Mesendoderm (in vitro differentiated cells): ENCODE data around the gene TRIP10.

Source experiments
- DNase-seq: peaks from one replicate; pipeline ENCODE4 v3.0.0; 2013
- H2AK5ac ChIP-seq: 2 replicates; pipeline ENCODE4 v1.6.1; 2013; ENCODE audit warnings: low read length, inconsistent platforms
- H2BK120ac ChIP-seq: 2 replicates; pipeline ENCODE4 v1.6.1; 2013; ENCODE audit warnings: low read depth, mild to moderate bottlenecking, low read length, moderate library complexity, mixed read lengths
- H2BK15ac ChIP-seq: replicated peaks from 2 replicates; pipeline ENCODE4 v1.6.1; 2013; ENCODE audit warnings: low read depth, mild to moderate bottlenecking, moderate library complexity
- H2BK5ac ChIP-seq: 2 replicates; pipeline ENCODE4 v1.6.1; 2013; ENCODE audit warnings: low read length, inconsistent platforms
- H3K18ac ChIP-seq: 2 replicates; pipeline ENCODE4 v1.6.1; 2013; ENCODE audit warnings: mild to moderate bottlenecking, low read length, mixed read lengths
- H3K23ac ChIP-seq: one replicate; pipeline ENCODE4 v1.6.1; 2013; ENCODE audit warnings: low read length
- H3K27ac ChIP-seq: 2 replicates; pipeline ENCODE4 v1.5.1; 2013; ENCODE audit warnings: low read depth, mild to moderate bottlenecking, inconsistent platforms, low read length, moderate library complexity
- H3K27me3 ChIP-seq: 2 replicates; pipeline ENCODE4 v1.6.1; 2013; ENCODE audit warnings: low read length, control low read depth, mild to moderate bottlenecking, inconsistent platforms; ENCODE audit not compliant: insufficient read depth, poor library complexity
- H3K36me3 ChIP-seq: 2 replicates; pipeline ENCODE4 v1.6.1; 2013; ENCODE audit warnings: low read length, inconsistent platforms; ENCODE audit not compliant: control insufficient read depth, insufficient read depth
- H3K4ac ChIP-seq: one replicate; pipeline ENCODE4 v1.6.1; 2013; ENCODE audit warnings: low read depth, mild to moderate bottlenecking, low read length, moderate library complexity
- H3K4me1 ChIP-seq: 2 replicates; pipeline ENCODE4 v1.6.1; 2013; ENCODE audit warnings: low read depth, low read length, inconsistent platforms; ENCODE audit not compliant: control insufficient read depth
- H3K4me2 ChIP-seq: 2 replicates; pipeline ENCODE4 v1.6.1; 2013; ENCODE audit warnings: low read length
- H3K4me3 ChIP-seq: 2 replicates; pipeline ENCODE4 v1.5.1; 2013; ENCODE audit warnings: mild to moderate bottlenecking, low read length
- H3K56ac ChIP-seq: one replicate; pipeline ENCODE4 v1.6.1; 2013; ENCODE audit warnings: low read length
- H3K79me1 ChIP-seq: 2 replicates; pipeline ENCODE4 v1.6.1; 2013; ENCODE audit warnings: low read length, inconsistent platforms
- H3K79me2 ChIP-seq: 2 replicates; pipeline ENCODE4 v1.6.1; 2013; ENCODE audit warnings: mild to moderate bottlenecking, low read length; ENCODE audit not compliant: control insufficient read depth, insufficient read depth
- H3K9ac ChIP-seq: 2 replicates; pipeline ENCODE4 v1.6.1; 2013; ENCODE audit warnings: low read length, inconsistent platforms
- H4K5ac ChIP-seq: one replicate; pipeline ENCODE4 v1.6.1; 2013; ENCODE audit warnings: low read length
- H4K8ac ChIP-seq: one replicate; pipeline ENCODE4 v1.6.1; 2013; ENCODE audit warnings: low read depth, mild to moderate bottlenecking, control low read depth, low read length, moderate library complexity
- WGBS: extraction: QIAGEN DNeasy Blood & Tissue Kit; methylation state at CpG from one replicate; pipeline ENCODE4 v1.1.7; 2013; ENCODE audit warnings: low lambda C conversion rate, missing lambda C conversion rate; ENCODE audit not compliant: insufficient coverage; ENCODE audit errors: extremely low coverage; 5-methylcytosine and 5-hydroxymethylcytosine counted together

The TRIP10 gene

DNA sequence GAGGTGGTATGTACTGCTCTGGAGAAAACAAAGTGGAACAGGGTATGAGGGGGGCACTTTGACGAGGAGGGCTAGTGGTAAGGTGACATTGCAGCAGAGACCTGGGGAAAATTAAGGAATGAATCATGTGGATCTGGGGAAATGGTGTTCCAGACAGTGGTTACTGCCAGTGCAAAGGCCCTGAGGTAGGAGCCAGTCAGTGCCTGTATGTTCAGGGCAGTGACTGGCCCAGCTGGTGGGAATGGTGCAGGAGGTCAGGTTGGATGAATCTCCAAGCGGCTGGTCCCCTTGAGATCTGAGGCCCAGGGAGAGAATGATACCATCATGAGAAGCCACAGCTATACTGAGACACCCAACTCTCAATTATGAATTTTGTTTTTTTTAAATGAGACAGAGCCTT lies 38.0 kb downstream of the TRIP10 start:
- Histone ChIP-seq H2BK120ac (no peak overlapping the region), H2AK5ac (no peak overlapping the region), H3K4ac (no peak overlapping the region), H2BK15ac (no peak overlapping the region), H3K4me2 (no peak overlapping the region), H3K56ac (no peak overlapping the region), H3K79me2 (no peaks in the 10 kb centered on the region), H4K5ac (no peak overlapping the region), H3K27ac (no peak overlapping the region), H3K4me1 (no peaks in the 10 kb centered on the region), H3K79me1 (no peaks in the 10 kb centered on the region), H3K23ac (no peak overlapping the region), H3K18ac (no peak overlapping the region), H3K27me3 (no peaks in the 10 kb centered on the region), H2BK5ac (no peak overlapping the region), H4K8ac (no peak overlapping the region), H3K9ac (no peak overlapping the region), H3K4me3 (no peak overlapping the region), H3K36me3 (no peaks in the 10 kb centered on the region)
- no CpG with 5 or more reads among the region's 2 CpGs for WGBS
- DNase-seq: no peak

DNA sequence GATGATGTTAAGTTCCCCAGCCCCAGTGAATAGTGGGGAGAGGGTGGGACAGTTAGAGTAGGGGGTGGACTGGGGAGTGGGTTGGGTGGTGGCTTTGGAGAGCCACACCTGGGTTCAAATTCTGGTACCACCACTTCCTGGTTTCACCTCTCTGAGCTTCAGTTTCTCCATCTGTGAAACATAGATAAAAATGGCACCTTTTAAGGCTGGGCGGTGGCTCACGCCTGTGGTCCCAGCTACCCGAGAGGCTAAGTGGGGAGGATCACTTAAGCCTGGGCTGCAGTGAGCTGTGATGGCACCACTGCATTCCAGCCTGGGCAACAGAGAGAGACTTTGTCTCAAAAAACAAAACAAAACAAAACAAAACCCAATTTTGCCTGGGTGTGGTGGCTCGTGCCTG lies 38.9 kb downstream of the TRIP10 start:
- no peak overlapping the region for H3K4me2 ChIP-seq
- no peak overlapping the region for H3K23ac ChIP-seq
- H2AK5ac ChIP-seq: no peak overlapping the region
- no peak overlapping the region for H2BK120ac ChIP-seq
- no peak overlapping the region for H3K27ac ChIP-seq
- H3K27me3 ChIP-seq: no peaks in the 10 kb centered on the region
- DNase-seq: no peak
- no peak overlapping the region for H4K8ac ChIP-seq
- H3K36me3 ChIP-seq: no peaks in the 10 kb centered on the region
- H3K79me1 ChIP-seq: no peaks in the 10 kb centered on the region
- H3K79me2 ChIP-seq: no peaks in the 10 kb centered on the region
- H2BK5ac ChIP-seq: no peak overlapping the region
- H3K9ac ChIP-seq: no peak overlapping the region
- no peak overlapping the region for H2BK15ac ChIP-seq
- WGBS: no CpG with 5 or more reads among the region's 4 CpGs
- H3K56ac ChIP-seq: no peak overlapping the region
- no peak overlapping the region for H4K5ac ChIP-seq
- H3K4me3 ChIP-seq: no peak overlapping the region
- no peaks in the 10 kb centered on the region for H3K4me1 ChIP-seq
- H3K18ac ChIP-seq: no peak overlapping the region
- H3K4ac ChIP-seq: no peak overlapping the region

DNA sequence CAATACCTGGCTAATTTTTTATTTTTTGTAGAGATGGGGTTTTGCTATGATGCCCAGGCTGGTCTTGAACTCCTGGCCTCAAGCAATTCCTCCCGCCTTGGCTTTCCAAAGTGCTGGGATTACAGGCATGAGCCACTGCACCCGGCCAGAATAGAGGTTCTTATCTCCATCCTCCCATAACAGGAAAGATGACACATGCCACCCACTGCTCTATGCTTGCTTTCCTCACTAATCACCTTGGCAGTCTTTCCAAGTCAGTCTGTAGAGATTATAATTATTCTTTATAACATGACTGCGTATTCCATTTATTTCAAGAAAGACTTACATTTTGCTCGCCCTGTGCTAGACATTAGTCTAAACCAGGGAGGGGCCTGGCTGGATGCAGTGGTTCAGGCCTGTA lies 39.7 kb downstream of the TRIP10 start:
- Histone ChIP-seq H3K56ac (no peak overlapping the region), H3K4me1 (no peaks in the 10 kb centered on the region), H3K27me3 (no peaks in the 10 kb centered on the region), H3K79me2 (no peaks in the 10 kb centered on the region), H3K36me3 (no peaks in the 10 kb centered on the region), H3K4me3 (no peak overlapping the region), H3K23ac (no peak overlapping the region), H3K18ac (no peak overlapping the region), H3K4me2 (no peak overlapping the region), H2BK120ac (no peak overlapping the region), H3K4ac (no peak overlapping the region), H3K79me1 (no peaks in the 10 kb centered on the region), H4K8ac (no peak overlapping the region), H2AK5ac (no peak overlapping the region), H3K27ac (no peak overlapping the region), H2BK15ac (no peak overlapping the region), H4K5ac (no peak overlapping the region), H3K9ac (no peak overlapping the region), H2BK5ac (no peak overlapping the region)
- WGBS: no CpG with 5 or more reads among the region's 4 CpGs
- no peak for DNase-seq

DNA sequence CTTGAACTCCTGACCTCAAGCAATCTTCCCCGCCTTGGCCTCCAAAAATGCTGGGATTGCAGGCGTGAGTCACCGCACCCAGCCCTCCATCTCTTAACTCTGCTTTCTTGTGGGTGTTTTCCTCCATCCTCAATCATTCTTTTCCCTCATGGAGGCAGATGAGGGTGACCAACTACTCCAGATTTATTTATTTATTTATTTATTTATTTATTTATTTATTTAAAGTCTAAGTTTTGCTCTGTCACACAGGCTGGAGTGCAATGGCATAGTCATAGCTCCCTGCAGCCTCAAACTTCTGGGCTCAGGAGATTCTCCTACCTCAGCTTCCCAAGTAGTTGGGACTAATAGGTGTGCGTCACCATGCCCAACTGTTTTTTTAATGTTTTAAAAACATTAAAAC lies 47.9 kb downstream of the TRIP10 start:
- no peak overlapping the region for H2BK120ac ChIP-seq
- no peaks in the 10 kb centered on the region for H3K79me2 ChIP-seq
- H2BK15ac ChIP-seq: no peak overlapping the region
- H3K9ac ChIP-seq: no peak overlapping the region
- H3K4me2 ChIP-seq: no peak overlapping the region
- no peaks in the 10 kb centered on the region for H3K79me1 ChIP-seq
- no peak overlapping the region for H3K18ac ChIP-seq
- H4K5ac ChIP-seq: no peak overlapping the region
- H3K23ac ChIP-seq: no peak overlapping the region
- H3K56ac ChIP-seq: no peak overlapping the region
- H4K8ac ChIP-seq: no peak overlapping the region
- no peak overlapping the region for H2AK5ac ChIP-seq
- H2BK5ac ChIP-seq: no peak overlapping the region
- no peaks in the 10 kb centered on the region for H3K4me1 ChIP-seq
- no peaks in the 10 kb centered on the region for H3K36me3 ChIP-seq
- DNase-seq: no peak
- H3K4me3 ChIP-seq: no peak overlapping the region
- no peak overlapping the region for H3K4ac ChIP-seq
- H3K27me3 ChIP-seq: no peaks in the 10 kb centered on the region
- H3K27ac ChIP-seq: no peak overlapping the region
- WGBS: no CpG with 5 or more reads among the region's 4 CpGs

DNA sequence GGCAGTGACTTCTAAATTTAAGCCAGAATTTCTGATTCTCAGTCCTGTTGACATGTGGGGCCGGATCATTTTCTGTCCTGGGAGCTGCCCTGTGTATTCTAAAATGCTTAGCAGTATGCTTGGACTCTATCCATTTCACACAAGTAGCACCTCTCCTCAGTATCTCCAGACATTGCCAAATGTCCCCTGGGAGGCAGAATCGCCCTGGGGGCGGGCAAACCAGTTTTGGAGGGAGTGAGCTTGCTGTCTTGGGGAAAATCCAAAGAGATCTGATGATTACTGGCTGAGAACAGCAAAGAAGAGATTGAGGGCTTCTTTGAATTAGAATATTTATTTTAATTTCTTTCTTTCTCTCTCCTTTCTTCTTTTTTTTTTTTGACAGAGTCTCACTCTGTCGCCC lies 49.4 kb downstream of the TRIP10 start:
- Histone ChIP-seq H3K4me2 (no peak overlapping the region), H2BK5ac (no peak overlapping the region)
- no CpG with 5 or more reads among the region's 4 CpGs for WGBS

More for the DNA sequence above, 49.4 kb downstream of the TRIP10 start:
- Histone ChIP-seq H2BK120ac (no peak overlapping the region), H3K27me3 (no peaks in the 10 kb centered on the region), H3K9ac (no peak overlapping the region), H3K79me1 (no peaks in the 10 kb centered on the region), H3K36me3 (no peaks in the 10 kb centered on the region), H2BK15ac (no peak overlapping the region), H2AK5ac (no peak overlapping the region), H3K18ac (no peak overlapping the region), H3K4me3 (no peak overlapping the region), H4K8ac (no peak overlapping the region), H3K27ac (no peak overlapping the region), H3K23ac (no peak overlapping the region), H4K5ac (no peak overlapping the region), H3K56ac (no peak overlapping the region), H3K4ac (no peak overlapping the region), H3K4me1 (no peaks in the 10 kb centered on the region), H3K79me2 (no peaks in the 10 kb centered on the region)
- DNase-seq: no peak
